ENCODE measurements around the gene PYURF. TPM values are rescaled to one million over a fixed set of nuclear protein-coding genes. Genes with fewer than 3 reads are reported as not detected.
"Not testable (repeated sequence)": the region's sequence is repeated elsewhere in the genome, so short reads cannot be mapped to it uniquely, and the experiment has no call there.

Gene PYURF
- total RNA-seq, 2 experiments from 2014 or later, result 25.0 to 26.1 TPM

GRCh38 chr4:88567591-88567990 lies 44.0 kb upstream of the PYURF start:
- ChIA-PET POLR2A (no interaction called here), CTCF (ENCODE audit: unreplicated experiment) (no interaction called here)
- Histone ChIP-seq H2AFZ (ENCODE audit: low read length) (no peak overlapping the region), H3K4me2 (ENCODE audit: low read length) (no peak overlapping the region), H3K79me2 (ENCODE audit: insufficient read depth, low read depth, low read length) (no peaks in the 10 kb centered on the region), H3K9me3 (ENCODE audit: low read length) (no peaks in the 10 kb centered on the region), H4K20me1 (ENCODE audit: insufficient read depth, low read length) (no peaks in the 10 kb centered on the region), H3K4me1 (ENCODE audit: insufficient read depth, low read length, poor library complexity, severe bottlenecking) (no peaks in the 10 kb centered on the region), H3K4me3 (ENCODE audit: low read depth, low read length, poor library complexity, severe bottlenecking) (no peak overlapping the region), H3K9me2 (ENCODE audit: insufficient read depth, low read length) (no peaks in the 10 kb centered on the region), H3K36me3 (ENCODE audit: insufficient read depth, low read length) (no peaks in the 10 kb centered on the region), H3K27ac (ENCODE audit: low read depth, low read length, poor library complexity, severe bottlenecking) (no peak overlapping the region)
- TF ChIP-seq EZH2phosphoT487 (IDR thresholded peaks at IDR 0.05; ENCODE audit: borderline replicate concordance, low read depth, low read length), result no peak
- no peak for TF ChIP-seq CTCF (conservative IDR thresholded peaks at IDR 0.05; ENCODE audit: low read length)
- DNase-seq (ENCODE audit: low spot score), result no peak
- no TSS peak for BruUV-seq (replicated peaks)
- intact Hi-C loops (cut with micrococcal nuclease; ENCODE audit: unreplicated experiment), result no loop called here

- H3K9me3 ChIP-seq (ENCODE audit: low read length), result no peaks in the 10 kb centered on the region
- H4K20me1 ChIP-seq (ENCODE audit: insufficient read depth, low read length), result no peaks in the 10 kb centered on the region
- H2AFZ ChIP-seq (ENCODE audit: low read length), result no peak overlapping the region
- CTCF ChIA-PET (ENCODE audit: unreplicated experiment), result no interaction called here
- H3K27ac ChIP-seq (ENCODE audit: low read depth, low read length, poor library complexity, severe bottlenecking), result no peak overlapping the region
- H3K4me3 ChIP-seq (ENCODE audit: low read depth, low read length, poor library complexity, severe bottlenecking), result no peak overlapping the region
- TF ChIP-seq EZH2phosphoT487 (IDR thresholded peaks at IDR 0.05; ENCODE audit: borderline replicate concordance, low read depth, low read length), result no peak
- H3K79me2 ChIP-seq (ENCODE audit: insufficient read depth, low read depth, low read length), result no peaks in the 10 kb centered on the region
- intact Hi-C loops (cut with micrococcal nuclease; ENCODE audit: unreplicated experiment), result no loop called here
- POLR2A ChIA-PET, result no interaction called here
- no TSS peak for BruUV-seq (replicated peaks)
- no peaks in the 10 kb centered on the region for H3K36me3 ChIP-seq (ENCODE audit: insufficient read depth, low read length)
- no peaks in the 10 kb centered on the region for H3K4me1 ChIP-seq (ENCODE audit: insufficient read depth, low read length, poor library complexity, severe bottlenecking)
- H3K4me2 ChIP-seq (ENCODE audit: low read length), result no peak overlapping the region
- DNase-seq (ENCODE audit: low spot score), result no peak
- H3K9me2 ChIP-seq (ENCODE audit: insufficient read depth, low read length), result no peaks in the 10 kb centered on the region
These were observed 26.2 kb upstream of the PYURF start for GRCh38 chr4:88549815-88550214.

- peak; percentile 72 for TF ChIP-seq CTCF (conservative IDR thresholded peaks at IDR 0.05; ENCODE audit: low read length)
- not testable (repeated sequence) for H2AFZ ChIP-seq (ENCODE audit: low read length)
These were observed 15.9 kb upstream of the PYURF start for GRCh38 chr4:88539322-88540068.

More at GRCh38 chr4:88539322-88540068, 15.9 kb upstream of the PYURF start:
- H3K36me3 ChIP-seq (ENCODE audit: insufficient read depth, low read length); H3K79me2 ChIP-seq (ENCODE audit: insufficient read depth, low read depth, low read length); H4K20me1 ChIP-seq (ENCODE audit: insufficient read depth, low read length); POLR2A ChIA-PET; H3K4me2 ChIP-seq (ENCODE audit: low read length); H3K9me3 ChIP-seq (ENCODE audit: low read length); H3K9me2 ChIP-seq (ENCODE audit: insufficient read depth, low read length); H3K4me3 ChIP-seq (ENCODE audit: low read depth, low read length, poor library complexity, severe bottlenecking); H3K4me1 ChIP-seq (ENCODE audit: insufficient read depth, low read length, poor library complexity, severe bottlenecking); BruUV-seq (replicated peaks); H3K27ac ChIP-seq (ENCODE audit: low read depth, low read length, poor library complexity, severe bottlenecking): not testable (repeated sequence)
- intact Hi-C loops (cut with micrococcal nuclease; ENCODE audit: unreplicated experiment), result loop anchor here (1.0 to 10.0 kb wide), 2 partner anchors 255 to 485 kb away; no protein-coding TSS in a partner anchor
- peak; percentile 51 for DNase-seq (ENCODE audit: low spot score)
- CTCF ChIA-PET (ENCODE audit: unreplicated experiment), result interaction anchor here (0.6 to 1.0 kb wide), 3 partner anchors 119 to 236 kb away, joined by 3 to 4 read pairs (median 3); no protein-coding TSS in a partner anchor

Measured in OCI-LY7 (cell line).